GM21390 (cell line): ENCODE measurements around the gene XIRP2.
"Not testable (repeated sequence)": the region's sequence is repeated elsewhere in the genome, so short reads cannot be mapped to it uniquely, and the experiment has no call there.

Source experiments
- ATAC-seq: cut with Tn5 transposase; IDR thresholded peaks from one replicate; pipeline ENCODE4 v1.9.1; 2021; ENCODE audit not compliant: unreplicated experiment

XIRP2 gene

GRCh38 chr2:167048829-167049228 lies 160.5 kb downstream of the XIRP2 start:
- ATAC-seq: no peak

GRCh38 chr2:167049659-167050058 lies 161.4 kb downstream of the XIRP2 start:
- ATAC-seq: no peak

- no peak for ATAC-seq
These were observed 164.5 kb downstream of the XIRP2 start for GRCh38 chr2:167052825-167053224.

- ATAC-seq: peak; percentile 48
These were observed 166.6 kb downstream of the XIRP2 start for GRCh38 chr2:167054881-167055280.

GRCh38 chr2:167057446-167057845 lies 169.2 kb downstream of the XIRP2 start:
- no peak for ATAC-seq

- ATAC-seq: no peak
These were observed 170.9 kb downstream of the XIRP2 start for GRCh38 chr2:167059173-167059572.

- no peak for ATAC-seq
These were observed 181.6 kb downstream of the XIRP2 start for GRCh38 chr2:167069855-167070254.

GRCh38 chr2:167075708-167076107 lies 187.4 kb downstream of the XIRP2 start:
- not testable (repeated sequence) for ATAC-seq

GRCh38 chr2:167098931-167099330 lies 210.7 kb downstream of the XIRP2 start:
- ATAC-seq: not testable (repeated sequence)

- ATAC-seq: no peak
These were observed 212.2 kb downstream of the XIRP2 start for GRCh38 chr2:167100506-167100905.

GRCh38 chr2:167103028-167103756 lies 214.9 kb downstream of the XIRP2 start:
- ATAC-seq: no peak

- no peak for ATAC-seq
These were observed 215.5 kb downstream of the XIRP2 start for GRCh38 chr2:167103757-167104133.

GRCh38 chr2:167104691-167105090 lies 216.4 kb downstream of the XIRP2 start:
- no peak for ATAC-seq

GRCh38 chr2:167109682-167110081 lies 221.4 kb downstream of the XIRP2 start:
- ATAC-seq: not testable (repeated sequence)

- ATAC-seq: no peak
These were observed 222.1 kb downstream of the XIRP2 start for GRCh38 chr2:167110345-167110744.

- no peak for ATAC-seq
These were observed 225.7 kb downstream of the XIRP2 start for GRCh38 chr2:167114018-167114417.

- no peak for ATAC-seq
These were observed 227.3 kb downstream of the XIRP2 start for GRCh38 chr2:167115541-167115940.

GRCh38 chr2:167122389-167122788 lies 234.1 kb downstream of the XIRP2 start:
- ATAC-seq: no peak

- no peak for ATAC-seq
These were observed 237.9 kb downstream of the XIRP2 start for GRCh38 chr2:167126165-167126564.

GRCh38 chr2:167127135-167127534 lies 238.9 kb downstream of the XIRP2 start:
- no peak for ATAC-seq

GRCh38 chr2:167128130-167128529 lies 239.8 kb downstream of the XIRP2 start:
- ATAC-seq: no peak

GRCh38 chr2:167132066-167132465 lies 243.8 kb downstream of the XIRP2 start:
- ATAC-seq: no peak

GRCh38 chr2:167132906-167133555 lies 244.8 kb downstream of the XIRP2 start:
- ATAC-seq: no peak
